Stimulated activated CD8-positive, alpha-beta memory T cell treated with anti-CD3 and anti-CD28 coated beads, Interleukin-15, amount 100 ng/mL, for 4 hours (primary cell): ENCODE measurements around the gene AXIN2.
"Not testable (repeated sequence)": the region's sequence is repeated elsewhere in the genome, so short reads cannot be mapped to it uniquely, and the experiment has no call there.

Source experiments
- DNase-seq, 2 donors: peaks; one replicate each; pipeline ENCODE4 v3.0.0-alpha.2; 2020; ENCODE audit warnings: low read depth in 2 of 2

AXIN2 gene

DNA sequence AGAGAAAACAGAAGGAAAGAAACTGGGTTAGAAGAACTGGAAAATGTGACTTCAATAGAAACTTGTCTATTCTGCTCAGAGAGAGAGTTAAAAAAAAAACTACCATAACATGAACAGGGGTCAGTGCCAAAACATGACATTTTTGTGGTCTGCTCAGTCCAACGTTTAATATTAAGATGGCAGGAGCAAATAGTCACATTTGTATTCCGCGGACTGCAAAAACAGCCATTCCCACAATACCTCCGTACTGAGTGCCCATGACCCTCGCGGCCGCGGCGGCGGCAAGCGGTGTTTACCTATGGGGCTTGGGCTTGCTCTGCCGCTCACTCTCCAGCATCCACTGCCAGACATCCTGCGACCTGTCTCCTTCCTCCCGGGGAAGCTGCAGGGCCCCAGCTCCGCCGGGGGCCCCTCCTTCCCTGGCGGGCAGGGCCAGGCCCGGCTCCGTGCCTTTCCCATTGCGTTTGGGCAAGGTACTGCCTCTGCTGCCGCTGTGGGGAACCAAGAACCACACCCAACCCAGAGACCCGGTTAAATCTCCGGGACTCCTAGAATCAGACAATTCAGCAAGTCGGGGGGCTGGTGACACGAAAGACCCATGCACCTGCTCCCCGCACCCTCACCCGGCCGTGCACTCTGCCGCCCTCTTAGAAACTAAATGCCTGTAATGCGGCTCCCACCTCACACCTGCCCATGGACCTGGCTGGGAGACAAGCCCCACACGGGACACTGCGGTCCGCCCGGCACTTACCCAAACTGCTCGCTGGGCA, 24.7 kb downstream of the AXIN2 start:
- DNase-seq: no peak

DNA sequence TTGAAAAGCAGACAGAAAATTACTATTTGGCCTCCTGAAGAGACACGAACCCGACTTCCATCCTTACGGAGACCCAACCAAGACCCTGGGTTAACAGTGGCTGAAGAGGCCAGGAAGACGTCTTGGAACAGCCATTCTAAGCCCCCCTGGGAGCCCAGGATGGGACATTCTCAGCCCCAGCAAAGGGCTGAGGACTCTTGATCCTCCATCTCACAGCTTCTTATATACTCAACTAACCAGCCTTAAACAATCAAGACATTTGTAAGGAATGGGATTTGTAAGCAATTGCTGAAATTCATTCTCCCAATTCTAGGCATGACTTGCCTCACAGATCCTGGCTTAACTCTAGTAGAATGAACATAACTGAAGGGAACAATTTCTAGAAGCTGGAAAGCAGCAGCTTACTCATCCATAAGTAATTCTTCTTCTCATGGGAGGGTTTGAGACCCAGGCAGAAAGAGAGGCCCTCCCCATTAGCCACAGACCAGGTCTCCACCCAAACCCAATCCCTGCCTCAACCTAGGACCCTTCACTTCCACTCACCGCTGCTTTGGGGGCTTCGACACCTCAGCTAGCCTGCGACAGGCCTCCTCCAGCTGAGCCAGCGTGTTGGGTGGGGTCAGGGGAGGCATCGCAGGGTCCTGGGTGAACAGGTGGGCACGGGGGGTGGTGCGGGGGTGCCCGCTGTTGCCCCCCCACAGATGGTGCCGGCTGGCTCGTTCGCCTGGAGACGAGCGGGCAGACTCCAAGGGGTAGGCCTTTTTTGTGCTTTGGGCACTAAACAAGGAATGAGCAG, 25.5 kb downstream of the AXIN2 start:
- no peak for DNase-seq

DNA sequence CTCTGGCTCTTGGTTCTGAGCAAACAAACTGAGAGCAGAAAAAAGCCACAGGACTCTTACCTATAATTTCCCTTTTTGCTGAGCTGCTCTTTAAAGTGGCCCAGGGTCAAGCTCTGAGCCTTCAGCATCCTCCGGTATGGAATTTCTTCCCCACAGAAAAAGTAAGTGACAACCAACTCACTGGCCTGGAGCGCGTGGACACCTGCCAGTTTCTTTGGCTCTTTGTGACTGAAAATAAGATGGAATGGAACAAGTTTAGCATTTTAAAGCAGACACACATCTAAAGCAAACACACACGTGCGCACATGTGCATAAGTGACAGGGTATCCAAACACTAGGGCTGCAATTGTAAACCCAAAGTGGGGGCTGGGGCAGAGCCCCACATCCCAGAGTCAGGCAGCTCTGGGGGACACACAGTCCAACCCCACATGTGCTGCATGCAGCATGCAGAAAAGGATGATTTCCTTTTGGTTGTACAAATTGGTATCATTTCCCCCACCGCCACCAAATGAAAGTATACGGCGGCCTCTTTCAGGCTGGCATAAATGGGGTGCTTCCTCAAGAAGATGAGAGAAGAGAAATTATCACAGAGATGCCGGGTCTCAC, 27.5 kb downstream of the AXIN2 start:
- no peak for DNase-seq

DNA sequence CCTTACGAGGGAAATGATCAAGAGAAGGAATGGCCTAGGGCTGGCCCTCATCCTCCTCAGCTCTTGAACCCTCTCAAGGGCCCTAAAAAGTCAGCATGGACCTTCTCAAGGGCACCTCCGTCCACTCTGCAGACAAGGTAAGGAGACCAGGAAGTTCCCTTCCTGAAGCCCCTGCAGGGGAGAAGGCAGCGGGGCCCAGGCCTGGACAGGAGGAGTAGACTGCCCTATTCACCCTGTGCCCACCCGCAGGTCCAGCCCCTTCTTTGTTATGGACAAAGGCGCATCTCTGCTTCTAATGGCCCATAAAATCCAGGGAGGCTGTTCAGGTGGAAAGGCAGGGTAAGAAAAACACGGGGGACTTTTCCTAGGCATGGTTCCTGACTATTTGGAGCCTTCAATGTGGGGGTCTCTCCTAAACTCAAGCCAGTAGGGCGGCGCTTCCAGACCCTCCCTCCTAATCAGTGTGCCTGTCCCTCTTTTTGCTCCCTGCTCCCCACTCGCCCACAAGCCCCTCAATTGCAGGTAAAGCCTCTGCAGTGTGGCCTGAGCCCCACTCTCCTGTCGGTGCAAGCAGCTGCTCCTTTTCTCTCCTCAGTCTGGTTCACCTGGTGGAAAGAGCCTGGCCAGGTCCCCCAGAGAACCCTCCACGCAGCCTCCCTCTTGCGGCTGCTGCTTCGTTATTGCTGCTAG, 28.2 kb downstream of the AXIN2 start:
- DNase-seq: no peak

DNA sequence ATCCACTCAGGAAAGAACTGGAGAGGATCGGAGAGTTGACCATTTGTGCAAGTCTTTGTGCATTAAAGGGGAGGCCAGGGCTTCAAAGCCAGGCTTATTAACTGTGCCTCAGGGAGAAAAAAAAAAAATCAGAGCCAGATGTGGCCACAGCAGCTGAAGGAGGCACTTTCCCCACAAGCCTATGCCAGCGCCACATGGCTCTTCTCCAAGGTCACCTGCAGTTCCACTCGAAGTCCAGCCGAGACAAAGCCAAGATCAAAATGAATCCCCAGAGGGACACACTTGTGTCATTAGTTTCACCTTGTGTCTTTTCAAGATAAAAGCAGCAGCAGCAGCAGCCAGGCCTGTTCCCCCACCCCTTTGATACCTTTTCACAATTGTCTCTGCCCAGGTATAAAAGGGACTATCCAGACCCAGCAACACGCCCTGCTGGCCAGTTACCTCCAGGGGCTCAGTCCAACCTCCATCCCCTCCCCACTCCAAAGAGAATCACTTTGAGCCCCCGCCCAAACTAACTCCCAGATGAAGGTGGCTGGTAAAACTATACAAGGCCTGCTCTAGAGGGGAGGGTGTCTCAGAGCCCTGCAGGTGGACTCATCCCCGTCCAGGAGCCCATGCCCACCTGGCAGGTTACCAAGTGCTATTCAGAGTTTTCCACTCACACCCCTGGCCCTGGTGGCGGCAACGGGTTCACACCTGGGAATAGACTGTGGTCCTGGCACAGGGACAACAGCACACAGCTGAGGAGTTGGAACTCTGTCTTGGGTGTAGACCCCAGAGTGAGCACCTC, 29.2 kb downstream of the AXIN2 start:
- no peak for DNase-seq

DNA sequence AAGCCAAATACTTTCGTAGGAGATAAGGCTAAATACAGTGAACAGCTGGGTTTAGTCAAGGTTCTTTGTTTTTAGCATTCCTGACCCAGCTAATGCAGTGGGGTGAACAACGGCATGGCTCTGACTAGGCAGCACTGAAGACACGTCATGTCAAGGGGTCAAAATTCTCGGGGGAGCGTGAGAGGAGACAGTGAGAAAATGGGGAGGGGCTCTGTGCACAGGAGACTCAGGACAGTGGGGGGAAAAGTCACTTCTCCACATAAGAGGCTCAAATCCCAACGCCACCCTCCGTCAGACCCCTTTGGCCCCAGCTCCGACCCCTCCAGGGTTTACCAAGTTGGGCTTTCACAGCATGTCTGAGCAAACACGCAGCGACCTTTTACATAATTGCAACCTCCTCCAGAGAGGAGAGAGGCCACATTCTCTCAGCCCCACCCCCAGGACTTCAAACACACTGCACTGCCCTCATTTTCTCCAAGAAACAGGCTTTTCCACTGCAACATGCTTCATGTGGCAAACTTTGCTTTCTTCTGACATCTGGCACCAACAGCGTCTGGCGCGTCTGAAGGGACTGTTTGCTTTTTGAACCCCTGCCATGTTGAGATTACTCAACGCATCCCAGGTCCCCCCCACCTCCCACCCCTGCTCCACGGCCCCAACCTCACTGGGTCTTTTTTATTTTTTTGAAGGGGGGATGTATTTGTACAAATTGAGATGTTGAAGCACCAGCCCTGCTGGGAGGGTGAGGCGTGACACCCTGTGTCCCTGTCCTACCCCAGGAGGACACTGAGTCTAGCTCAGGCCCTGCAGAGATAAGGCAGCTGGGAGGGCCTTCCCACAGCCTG, 30.0 kb downstream of the AXIN2 start:
- DNase-seq: no peak

DNA sequence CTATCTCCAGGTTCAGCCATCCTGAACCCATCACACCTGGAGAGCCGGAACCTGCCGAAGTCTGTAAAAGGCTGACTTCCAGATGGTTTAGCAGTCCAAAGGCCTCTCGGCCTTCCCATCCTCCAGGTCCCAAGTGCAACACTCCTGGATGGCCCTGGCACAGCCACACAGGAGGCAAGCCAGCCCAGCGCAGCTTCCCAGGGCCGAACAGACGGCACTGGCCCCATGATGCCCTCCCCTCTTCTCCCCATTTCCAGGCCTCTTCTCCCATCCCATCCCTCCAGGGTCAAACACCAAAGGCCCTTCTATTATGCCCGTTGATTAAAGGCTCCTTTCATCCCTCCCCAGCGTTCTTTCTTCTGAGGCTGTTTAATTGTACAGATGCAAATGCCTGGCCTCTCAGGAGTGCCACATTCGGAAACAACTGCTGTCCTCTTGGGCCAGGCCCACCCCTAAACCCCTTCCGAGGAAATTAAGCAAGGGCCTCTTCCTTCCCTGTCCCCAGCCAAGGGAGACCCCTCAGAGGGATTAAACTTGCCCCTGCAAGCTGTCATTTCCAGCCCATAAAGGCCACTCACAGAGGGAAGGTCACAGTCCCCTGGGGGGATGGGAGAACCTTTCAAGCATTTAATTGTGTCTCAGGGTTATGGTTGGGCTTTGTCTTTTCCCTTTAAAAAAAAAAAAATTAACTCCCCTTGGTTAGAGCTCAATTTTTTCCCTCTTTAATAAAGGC, 30.8 kb downstream of the AXIN2 start:
- no peak for DNase-seq

DNA sequence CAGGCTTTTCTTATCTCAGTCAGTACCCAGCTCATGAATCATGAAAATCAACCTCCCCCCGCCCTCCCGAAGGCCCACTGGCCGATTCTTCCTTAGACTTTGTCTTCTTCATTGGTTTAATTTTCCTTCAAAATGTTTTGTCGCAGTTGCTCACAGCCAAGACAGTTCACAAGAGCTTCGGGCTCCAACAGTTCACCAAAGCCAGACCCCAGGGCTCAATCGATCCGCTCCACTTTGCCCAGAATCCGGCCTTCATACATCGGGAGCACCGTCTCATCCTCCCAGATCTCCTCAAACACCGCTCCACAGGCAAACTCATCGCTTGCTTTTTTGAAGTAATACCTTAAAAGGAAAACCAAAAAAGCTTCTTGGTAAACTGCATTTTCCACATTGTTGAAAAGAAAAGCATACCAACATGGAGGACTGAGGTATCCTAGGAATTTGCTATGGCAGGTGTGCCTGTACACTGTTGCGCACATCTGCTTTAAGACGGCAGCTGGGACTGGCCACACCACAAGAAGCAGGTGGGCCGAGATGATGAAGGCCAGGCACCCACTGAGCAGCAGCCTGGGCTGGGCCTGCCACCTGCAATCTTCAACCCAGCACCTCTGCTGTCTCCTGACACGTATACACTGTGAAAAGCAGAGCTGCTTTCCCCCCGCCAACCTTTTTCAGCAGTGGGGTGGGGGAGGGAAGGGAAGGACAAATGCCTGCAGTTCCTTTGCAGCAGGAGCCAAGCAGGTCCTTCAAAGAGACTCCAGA, 31.5 kb downstream of the AXIN2 start:
- DNase-seq: no peak

DNA sequence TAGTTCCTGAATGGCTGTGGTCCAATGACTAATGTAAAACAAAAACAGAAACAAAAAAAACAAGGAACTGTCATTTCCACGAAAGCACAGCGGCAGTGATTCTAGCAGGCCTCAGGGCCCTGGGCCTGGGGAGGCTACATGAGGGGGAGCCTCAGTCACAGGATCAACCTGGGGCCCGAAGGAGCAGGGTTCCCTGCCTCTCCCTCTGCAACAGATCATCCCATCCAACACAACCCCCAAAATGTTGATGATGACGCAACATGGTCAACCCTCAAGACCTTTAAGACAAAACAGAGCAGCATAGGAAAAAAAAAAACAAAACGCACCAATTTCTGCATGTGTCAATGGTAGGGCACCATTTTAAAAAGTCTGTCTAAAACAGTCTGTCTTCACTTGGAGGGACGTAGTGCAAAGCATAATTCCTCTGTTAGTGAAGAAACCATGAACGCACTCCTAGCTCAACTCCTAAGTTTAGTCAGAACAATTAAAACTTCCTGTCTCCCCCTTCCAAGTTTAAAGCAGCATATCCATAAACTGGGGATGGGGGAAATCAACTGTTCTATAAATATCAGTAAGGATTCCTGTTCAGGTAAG, 32.3 kb downstream of the AXIN2 start:
- no peak for DNase-seq

DNA sequence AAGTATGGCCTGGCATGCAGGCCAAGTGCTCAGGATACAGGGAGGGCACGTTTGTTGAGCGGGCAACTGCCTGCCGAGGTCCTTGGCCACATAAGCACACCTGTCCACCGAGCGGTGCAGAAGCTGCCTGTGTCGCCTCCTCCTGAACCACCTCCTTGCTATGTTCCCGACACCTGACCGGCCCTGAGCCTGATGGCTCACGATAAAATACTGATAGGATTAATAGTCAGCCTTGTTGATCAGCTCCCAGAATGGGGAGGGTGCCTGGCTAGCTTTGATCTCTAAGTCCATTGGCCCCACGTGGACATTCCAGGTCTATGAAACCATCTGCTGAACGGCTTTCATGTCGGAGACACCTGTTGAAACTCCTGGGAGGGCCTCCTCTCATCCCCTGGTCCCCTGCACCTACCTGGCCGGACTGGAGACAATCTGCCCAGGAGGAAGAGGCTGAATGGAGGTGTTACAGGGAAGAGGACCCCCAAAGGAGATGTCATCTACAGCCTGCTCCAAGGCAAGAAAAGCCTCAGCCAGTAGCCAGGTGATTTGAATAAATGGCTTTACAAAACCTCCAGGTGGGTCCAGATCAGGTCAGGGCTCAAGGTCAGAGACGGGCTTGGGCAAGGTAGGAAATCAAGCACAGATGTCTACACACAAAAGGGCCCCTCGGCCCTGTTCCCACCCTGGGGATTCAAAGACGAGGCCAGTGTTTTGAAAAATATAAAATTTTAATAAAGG, 33.4 kb downstream of the AXIN2 start:
- no peak for DNase-seq

DNA sequence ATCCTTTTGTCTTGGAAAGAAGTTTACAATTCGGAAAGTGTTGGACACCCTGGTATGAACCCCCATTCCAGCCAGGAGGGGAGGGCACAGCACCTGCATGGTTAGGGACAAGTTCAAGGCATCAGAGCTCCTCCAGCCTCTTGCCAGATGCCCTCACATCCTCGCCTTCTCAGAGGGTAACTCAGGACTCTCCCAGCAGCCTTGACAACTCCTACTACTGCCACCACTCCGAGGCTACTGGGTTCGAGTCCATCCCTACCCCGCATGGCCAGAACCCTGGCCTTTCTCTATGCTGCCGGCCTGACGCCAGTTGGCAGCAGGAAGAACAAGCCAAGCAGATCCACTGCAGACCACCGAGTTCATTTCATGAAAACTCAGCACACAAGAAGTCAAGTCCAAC, 34.1 kb downstream of the AXIN2 start:
- no peak for DNase-seq

DNA sequence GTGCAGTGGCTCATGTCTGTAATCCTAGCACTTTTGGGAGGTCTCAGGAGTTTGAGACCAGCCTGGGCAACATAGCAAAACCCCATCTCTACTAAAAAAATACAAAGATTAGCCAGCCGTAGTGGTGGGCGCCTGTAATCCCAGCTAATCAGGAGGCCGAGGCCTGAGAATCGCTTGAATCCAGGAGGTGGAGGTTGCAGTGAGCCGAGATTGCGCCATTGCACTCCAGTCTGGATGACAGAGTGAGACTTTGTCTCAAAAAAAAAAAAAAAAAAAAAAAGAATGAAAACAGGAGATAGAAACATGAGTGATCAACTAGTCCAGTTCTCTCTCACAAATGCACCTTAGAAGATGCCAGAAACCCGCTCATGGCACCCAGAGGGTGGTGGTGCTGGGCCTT, 34.6 kb downstream of the AXIN2 start:
- not testable (repeated sequence) for DNase-seq

DNA sequence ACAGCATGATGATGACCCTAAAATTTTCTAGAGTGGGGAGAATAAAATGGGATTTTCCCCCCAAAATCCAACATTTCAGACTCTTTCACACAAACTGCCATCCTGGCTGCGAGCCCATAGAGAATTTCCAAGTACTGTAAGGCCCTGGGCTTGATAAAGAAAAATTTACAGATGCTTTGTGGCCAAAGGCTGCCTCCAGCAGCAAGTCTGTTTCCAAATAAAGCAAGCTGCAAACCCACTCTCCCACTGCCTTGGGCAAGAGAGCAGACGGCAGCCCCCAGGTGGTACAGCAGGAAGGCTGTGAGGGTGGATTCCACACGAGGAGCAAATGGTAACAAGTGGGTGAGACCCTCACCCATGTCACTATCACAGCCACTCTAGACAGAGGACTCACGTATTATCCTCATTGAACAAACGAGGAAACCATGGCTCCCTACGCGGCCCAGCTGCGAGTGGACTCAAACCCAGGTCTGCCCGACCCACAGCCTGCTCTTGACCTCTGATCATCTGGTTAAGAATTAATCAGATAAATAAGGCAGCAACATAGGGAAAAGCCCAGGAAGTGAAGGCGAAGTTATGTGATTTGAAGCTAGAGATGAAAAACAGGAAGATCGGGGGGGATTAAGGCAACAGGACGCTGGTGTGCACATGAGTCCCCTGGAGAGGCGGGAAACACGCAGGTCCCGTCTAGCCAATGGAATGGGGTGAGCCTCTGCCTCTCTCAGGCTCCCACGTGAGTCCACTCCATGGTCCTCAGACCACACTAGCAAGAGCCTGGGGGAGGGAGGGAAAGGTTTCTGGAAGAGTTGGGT, 37.4 kb downstream of the AXIN2 start:
- DNase-seq: no peak

DNA sequence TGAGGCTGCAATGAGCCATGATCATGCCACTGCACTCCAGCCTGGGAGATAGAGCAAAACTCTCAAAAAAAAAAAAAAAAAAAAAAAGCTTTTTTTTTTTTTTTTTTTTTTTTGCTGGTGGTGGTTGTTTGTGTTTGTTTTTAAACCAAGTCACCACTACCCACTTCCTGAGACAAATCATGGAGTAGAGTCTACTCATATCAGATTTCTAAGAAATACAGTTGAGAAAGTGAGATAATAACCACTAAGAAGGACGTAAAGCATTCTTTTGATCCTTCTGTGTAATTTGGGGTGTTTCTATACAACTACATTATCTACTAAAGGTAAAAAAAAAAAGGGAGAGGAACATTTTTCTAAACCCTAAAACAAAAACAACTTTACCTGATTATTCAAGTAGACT, 38.0 kb downstream of the AXIN2 start:
- no peak for DNase-seq

DNA sequence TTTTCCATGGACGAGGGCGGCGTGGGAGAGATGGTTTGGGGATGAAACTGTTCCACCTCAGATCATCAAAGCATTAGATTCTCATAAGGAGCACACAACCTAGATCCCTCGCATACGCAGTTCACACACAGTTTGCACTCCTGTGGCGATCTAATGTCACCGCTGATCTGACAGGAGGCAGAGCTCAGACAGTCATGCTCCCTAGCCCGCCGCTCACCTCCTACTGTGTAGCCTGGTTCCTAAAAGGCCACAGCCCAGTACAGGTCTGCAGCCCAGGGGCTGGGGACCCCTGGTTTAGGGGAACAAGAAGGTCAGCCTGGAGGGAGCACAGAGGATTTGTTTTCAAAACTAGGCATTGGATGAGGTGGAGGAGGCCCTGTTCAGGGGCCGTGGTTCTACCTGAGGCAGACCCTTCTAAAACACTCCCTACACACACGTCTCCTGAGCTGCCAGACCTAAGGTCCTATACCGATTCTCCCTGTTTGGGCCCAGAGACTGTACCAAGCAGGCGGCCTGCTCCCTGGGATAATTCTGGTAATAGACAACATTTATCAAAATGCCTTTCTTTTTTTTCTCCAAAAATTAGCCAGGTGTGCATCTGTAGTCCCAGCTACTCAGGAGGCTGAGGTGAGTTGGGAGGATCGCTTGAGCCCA, 38.6 kb downstream of the AXIN2 start:
- no peak for DNase-seq

DNA sequence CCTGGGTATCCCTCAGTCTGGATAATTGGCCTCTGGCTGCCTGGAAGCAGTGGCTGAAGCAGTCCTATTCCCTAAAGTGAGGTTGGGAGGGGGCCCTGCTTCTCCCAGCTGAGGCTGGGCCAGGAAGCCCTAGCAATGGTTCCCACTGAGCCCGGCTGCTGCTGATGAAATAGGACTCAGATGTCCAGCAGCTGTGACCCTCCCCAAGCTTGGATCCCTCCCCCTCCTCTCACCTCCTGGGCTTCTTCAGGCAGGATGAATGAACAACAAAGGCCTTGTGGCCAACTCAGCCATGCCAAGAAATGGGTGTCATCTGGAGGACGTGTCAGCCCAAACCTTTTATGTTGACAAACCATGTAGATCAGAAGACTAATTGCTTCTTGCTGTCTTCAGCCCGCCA, 42.0 kb downstream of the AXIN2 start:
- no peak for DNase-seq

DNA sequence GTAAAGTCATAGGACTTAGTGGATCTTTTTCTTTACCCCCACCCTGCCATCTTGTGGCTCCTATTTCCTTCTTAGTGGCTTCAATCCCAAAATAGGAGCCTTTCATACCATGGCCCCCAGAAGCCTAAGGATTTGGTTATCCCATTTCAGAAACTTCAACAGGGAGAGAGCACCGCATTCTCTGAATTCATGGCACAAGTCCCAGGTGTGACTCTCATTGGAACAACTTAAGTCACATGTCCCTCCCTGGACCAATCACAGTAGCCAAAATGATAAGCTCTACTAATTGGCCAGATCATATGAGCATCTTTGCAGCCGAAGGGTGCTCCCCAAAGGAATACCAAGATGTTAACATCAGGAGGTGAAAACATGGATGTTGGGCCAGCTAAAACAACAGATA, 43.2 kb downstream of the AXIN2 start:
- DNase-seq: no peak
